ENCODE measurements around the gene GOLPH3L. TPM values are rescaled to one million over a fixed set of nuclear protein-coding genes. Genes with fewer than 3 reads are reported as not detected.

GOLPH3L gene
- polyA plus RNA-seq, 2 of the 4 experiments (the other 2 are of a cell fraction): 32.3 to 41.8 TPM

DNA sequence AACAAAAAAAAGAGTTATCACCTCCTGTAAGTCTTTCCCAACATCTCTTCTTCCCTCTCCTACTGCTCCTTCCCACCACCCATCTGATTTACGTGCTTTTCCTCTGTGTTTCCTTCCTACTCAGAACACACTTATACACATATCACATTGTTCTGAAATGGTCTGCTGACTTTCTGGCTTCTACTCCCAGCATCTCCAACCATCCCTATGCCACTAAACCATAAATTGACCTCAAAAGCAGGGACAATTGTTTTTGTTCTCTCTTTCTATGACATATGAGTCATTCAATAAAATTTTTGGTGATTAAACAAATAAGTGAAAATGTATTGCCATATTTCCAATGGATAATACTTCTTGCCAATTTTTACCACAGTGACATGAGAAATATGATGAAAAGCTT lies 8.2 kb downstream of the GOLPH3L start:
- ChIA-PET POLR2A (no interaction called here), CTCF (interaction anchor here (1.2 kb wide), 1 partner anchor 8 kb away, joined by 3 read pairs; the partner anchor contains the start of gene GOLPH3L)
- H3K27ac ChIP-seq: no peak overlapping the region
- no peak for ATAC-seq
- FAIRE-seq: no peak
- 92% methylated on average over 1 of the region's 1 CpG for WGBS (ENCODE audit: missing lambda C conversion rate)
- no peaks in the 10 kb centered on the region for H3K4me1 ChIP-seq
- no peak overlapping the region for H3K4me2 ChIP-seq
- no peak for DNase-seq (ENCODE audit: low read depth in 1 of 2, low spot score in 1 of 2)
- no peak overlapping the region for H3K4me3 ChIP-seq
- TF ChIP-seq ZSCAN20 (CRISPR knock-in tag; IDR thresholded peaks at IDR 0.05) (no peak), KDM5A (IDR thresholded peaks at IDR 0.05) (no peak), KDM1A (IDR thresholded peaks at IDR 0.05; ENCODE audit: low read depth) (no peak), RCOR1 (IDR thresholded peaks at IDR 0.05; ENCODE audit: low read depth, low read length) (no peak), ESRRA (IDR thresholded peaks at IDR 0.05; ENCODE audit: borderline replicate concordance, low read length) (no peak), BHLHE40 (IDR thresholded peaks at IDR 0.05; ENCODE audit: low read depth, low read length) (no peak), MAZ (IDR thresholded peaks at IDR 0.05; ENCODE audit: borderline replicate concordance, low read depth, low read length) (no peak), JUN (IDR thresholded peaks at IDR 0.05) (no peak), ZNF302 (CRISPR knock-in tag; IDR thresholded peaks at IDR 0.05) (no peak), EHF (CRISPR knock-in tag; IDR thresholded peaks at IDR 0.05) (no peak), RARB (CRISPR knock-in tag; IDR thresholded peaks at IDR 0.05) (no peak), JUNB (IDR thresholded peaks at IDR 0.05) (no peak), CEBPB (IDR thresholded peaks at IDR 0.05) (no peak), CHD2 (IDR thresholded peaks at IDR 0.05; ENCODE audit: low read length, partially characterized antibody) (no peak), TP53 (CRISPR knock-in tag; IDR thresholded peaks at IDR 0.05) (no peak), FOXS1 (CRISPR knock-in tag; IDR thresholded peaks at IDR 0.05) (no peak), MYC (IDR thresholded peaks at IDR 0.05; ENCODE audit: borderline replicate concordance, low read length) (no peak)
- TF ChIP-seq, protein P1, sequence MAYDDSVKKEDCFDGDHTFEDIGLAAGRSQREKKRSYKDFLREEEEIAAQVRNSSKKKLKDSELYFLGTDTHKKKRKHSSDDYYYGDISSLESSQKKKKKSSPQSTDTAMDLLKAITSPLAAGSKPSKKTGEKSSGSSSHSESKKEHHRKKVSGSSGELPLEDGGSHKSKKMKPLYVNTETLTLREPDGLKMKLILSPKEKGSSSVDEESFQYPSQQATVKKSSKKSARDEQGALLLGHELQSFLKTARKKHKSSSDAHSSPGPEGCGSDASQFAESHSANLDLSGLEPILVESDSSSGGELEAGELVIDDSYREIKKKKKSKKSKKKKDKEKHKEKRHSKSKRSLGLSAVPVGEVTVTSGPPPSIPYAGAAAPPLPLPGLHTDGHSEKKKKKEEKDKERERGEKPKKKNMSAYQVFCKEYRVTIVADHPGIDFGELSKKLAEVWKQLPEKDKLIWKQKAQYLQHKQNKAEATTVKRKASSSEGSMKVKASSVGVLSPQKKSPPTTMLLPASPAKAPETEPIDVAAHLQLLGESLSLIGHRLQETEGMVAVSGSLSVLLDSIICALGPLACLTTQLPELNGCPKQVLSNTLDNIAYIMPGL (CRISPR knock-in tag; IDR thresholded peaks at IDR 0.05; ENCODE audit: borderline replicate concordance): no peak
- TF ChIP-seq, protein P2, sequence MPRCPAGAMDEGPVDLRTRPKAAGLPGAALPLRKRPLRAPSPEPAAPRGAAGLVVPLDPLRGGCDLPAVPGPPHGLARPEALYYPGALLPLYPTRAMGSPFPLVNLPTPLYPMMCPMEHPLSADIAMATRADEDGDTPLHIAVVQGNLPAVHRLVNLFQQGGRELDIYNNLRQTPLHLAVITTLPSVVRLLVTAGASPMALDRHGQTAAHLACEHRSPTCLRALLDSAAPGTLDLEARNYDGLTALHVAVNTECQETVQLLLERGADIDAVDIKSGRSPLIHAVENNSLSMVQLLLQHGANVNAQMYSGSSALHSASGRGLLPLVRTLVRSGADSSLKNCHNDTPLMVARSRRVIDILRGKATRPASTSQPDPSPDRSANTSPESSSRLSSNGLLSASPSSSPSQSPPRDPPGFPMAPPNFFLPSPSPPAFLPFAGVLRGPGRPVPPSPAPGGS (IDR thresholded peaks at IDR 0.05): no peak
- TF ChIP-seq, protein P3, sequence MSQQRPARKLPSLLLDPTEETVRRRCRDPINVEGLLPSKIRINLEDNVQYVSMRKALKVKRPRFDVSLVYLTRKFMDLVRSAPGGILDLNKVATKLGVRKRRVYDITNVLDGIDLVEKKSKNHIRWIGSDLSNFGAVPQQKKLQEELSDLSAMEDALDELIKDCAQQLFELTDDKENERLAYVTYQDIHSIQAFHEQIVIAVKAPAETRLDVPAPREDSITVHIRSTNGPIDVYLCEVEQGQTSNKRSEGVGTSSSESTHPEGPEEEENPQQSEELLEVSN (IDR thresholded peaks at IDR 0.05; ENCODE audit: borderline replicate concordance, low read depth): no peak
- H3K9me3 ChIP-seq: no peaks in the 10 kb centered on the region

DNA sequence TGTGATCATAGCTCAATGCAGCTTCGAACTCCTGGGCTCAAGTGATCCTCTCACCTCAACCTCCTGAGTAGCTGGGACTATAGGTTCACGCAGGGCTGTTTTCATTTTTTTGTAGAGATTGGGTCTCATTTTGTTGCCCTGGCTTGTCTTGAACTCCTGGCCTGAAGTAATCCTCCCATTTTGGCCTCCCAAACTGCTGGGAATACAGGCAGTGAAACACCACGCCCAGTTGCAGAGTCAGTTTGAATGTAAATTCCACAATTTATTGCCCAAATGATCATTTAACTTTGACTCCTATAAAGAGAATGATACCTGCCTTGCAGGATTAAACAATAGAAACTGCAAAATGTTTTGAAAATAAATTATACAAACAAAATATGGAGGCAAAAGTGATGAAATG lies 10.7 kb downstream of the GOLPH3L start:
- H3K4me3 ChIP-seq: no peak overlapping the region
- no peaks in the 10 kb centered on the region for H3K4me1 ChIP-seq
- TF ChIP-seq CBX2 (IDR thresholded peaks at IDR 0.05; ENCODE audit: borderline replicate concordance, low read depth) (no peak), BHLHE40 (IDR thresholded peaks at IDR 0.05; ENCODE audit: low read depth, low read length) (no peak), HOXB13 (CRISPR knock-in tag; IDR thresholded peaks at IDR 0.05; ENCODE audit: low read depth) (no peak), PHF8 (IDR thresholded peaks at IDR 0.05; ENCODE audit: borderline replicate concordance, low read depth) (no peak), RCOR1 (IDR thresholded peaks at IDR 0.05; ENCODE audit: low read depth, low read length) (no peak), GATA3 (IDR thresholded peaks at IDR 0.05; ENCODE audit: borderline replicate concordance) (no peak), JUNB (IDR thresholded peaks at IDR 0.05) (no peak), MAFK (IDR thresholded peaks at IDR 0.05; ENCODE audit: partially characterized antibody) (no peak), CBX8 (IDR thresholded peaks at IDR 0.05) (no peak), EHF (CRISPR knock-in tag; IDR thresholded peaks at IDR 0.05) (no peak), CHD4 (IDR thresholded peaks at IDR 0.05; ENCODE audit: borderline replicate concordance) (no peak)
- TF ChIP-seq, protein P2 (IDR thresholded peaks at IDR 0.05): no peak
- H3K4me2 ChIP-seq: no peak overlapping the region
- ChIA-PET CTCF (interaction anchor here (0.9 to 1.7 kb wide), 3 partner anchors 11 to 127 kb away, joined by 4 to 5 read pairs (median 4); partner anchors contain the start of gene GOLPH3L), POLR2A (interaction anchor here (0.6 to 2.1 kb wide), 3 partner anchors 10 to 102 kb away, joined by 3 to 10 read pairs (median 6); partner anchors contain the start of gene GOLPH3L)
- FAIRE-seq: no peak
- no peaks in the 10 kb centered on the region for H3K9me3 ChIP-seq
- ATAC-seq: no peak
- DNase-seq (ENCODE audit: low read depth in 1 of 2, low spot score in 1 of 2): no peak
- WGBS (ENCODE audit: missing lambda C conversion rate): 90% methylated on average over 3 of the region's 3 CpGs
- H3K27ac ChIP-seq: no peak overlapping the region

Data from A549 (cell line).